Astrocyte of the spinal cord (primary cell): ENCODE measurements around the gene SKA1.
A peak's percentile ranks its signal among the peaks of the same experiment; 100 is the strongest.

Source experiments
- DNase-seq: peaks from one replicate; pipeline ENCODE4 v3.0.0; 2011; ENCODE audit warnings: low read depth, low spot score
- H3K4me3 ChIP-seq: 2 replicates; pipeline ENCODE4 v1.5.1; 2011; ENCODE audit warnings: low read depth, mild to moderate bottlenecking, low read length, moderate library complexity
- CTCF ChIP-seq: IDR thresholded peaks from 2 replicates; pipeline ENCODE4 v1.5.1; 2012; ENCODE audit warnings: low read depth, mild to moderate bottlenecking, low read length, inconsistent platforms
- in situ Hi-C: cut with HindIII; loops from 2 replicates; pipeline ENCODE4 v1.10.0; 2017; ENCODE audit warnings: low sequenced_read_pairs

The SKA1 gene

DNA sequence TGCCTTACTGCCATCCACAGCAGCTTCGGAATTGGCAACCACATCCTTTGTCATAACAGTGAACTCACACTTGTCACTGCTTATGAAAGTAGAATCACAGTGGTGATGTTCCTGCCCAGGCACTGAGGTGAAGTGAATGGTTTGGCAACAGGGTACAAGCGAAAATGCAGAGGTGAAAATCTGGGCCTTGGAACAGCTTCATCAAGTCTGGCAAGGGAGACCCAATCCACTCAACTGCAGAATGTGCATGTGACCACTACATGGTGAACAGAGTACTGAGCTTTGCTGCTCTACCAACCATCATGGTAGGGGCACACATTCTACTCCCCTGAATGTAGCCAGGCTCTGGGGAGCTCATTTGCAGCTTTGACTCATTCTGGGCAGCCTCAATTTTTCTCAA lies 15.0 kb upstream of the SKA1 start:
- no peak overlapping the region for H3K4me3 ChIP-seq
- in situ Hi-C loops, result no loop called here
- DNase-seq, result no peak
- no peak for TF ChIP-seq CTCF

DNA sequence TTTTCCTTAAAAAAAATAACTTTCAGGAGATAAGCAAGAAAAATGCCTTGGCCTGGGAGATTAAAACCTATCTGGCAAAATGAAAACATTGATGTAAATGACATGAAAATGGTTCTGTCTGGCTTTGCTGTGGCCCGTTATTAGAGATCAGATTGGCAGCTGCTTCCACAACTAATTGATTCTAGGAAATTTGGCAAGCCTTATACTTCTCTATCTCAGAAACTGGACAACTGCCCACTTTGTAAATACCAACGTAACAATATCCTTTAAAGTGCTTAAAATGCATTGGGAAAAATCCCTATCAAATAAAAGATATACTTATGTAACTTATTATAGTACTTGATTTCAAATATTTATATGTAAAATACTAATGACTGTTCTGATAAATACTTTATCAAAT lies 14.2 kb upstream of the SKA1 start:
- TF ChIP-seq CTCF, result no peak
- DNase-seq, result no peak
- H3K4me3 ChIP-seq, result no peak overlapping the region
- in situ Hi-C loops, result no loop called here

DNA sequence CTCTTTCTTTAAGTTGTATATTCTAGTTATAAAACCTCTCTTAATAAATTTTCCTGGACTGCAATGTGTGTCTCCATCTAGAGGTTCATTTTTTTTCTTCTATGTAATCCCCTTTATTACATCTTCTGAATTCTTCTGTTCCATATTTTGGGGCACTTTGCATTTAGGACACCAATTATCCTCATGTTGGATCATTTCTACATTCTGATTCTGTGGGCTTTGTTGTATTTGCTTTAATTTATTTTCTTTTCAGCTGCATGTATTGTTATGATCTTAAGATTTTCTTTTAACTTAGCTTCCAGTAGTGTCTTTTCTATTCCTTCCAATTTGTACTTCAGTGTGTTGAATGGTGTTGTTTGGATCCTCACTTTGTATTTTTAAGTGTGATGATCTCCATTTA lies 5.2 kb upstream of the SKA1 start:
- no peak overlapping the region for H3K4me3 ChIP-seq
- TF ChIP-seq CTCF, result no peak
- DNase-seq, result no peak
- in situ Hi-C loops, result no loop called here

DNA sequence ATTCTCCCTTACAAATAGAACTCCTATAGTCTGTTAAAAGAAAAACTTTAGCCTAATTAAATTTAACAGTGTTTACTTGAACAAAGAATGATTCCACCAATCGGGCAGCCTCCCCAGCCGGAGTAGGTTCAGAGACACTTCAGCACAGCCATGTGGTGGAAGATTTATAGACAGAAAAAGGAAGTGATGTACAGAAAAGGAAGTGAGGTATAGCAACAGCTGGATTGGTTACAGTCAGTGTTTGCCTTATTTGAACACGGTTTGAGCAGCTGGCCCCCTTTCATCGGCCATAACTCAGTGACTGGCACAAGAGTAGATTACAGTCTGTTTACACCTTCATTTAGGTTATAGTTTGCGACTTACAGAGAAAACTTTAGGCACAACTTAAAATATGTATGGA lies 2.1 kb upstream of the SKA1 start:
- in situ Hi-C loops, result no loop called here
- no peak for TF ChIP-seq CTCF
- no peak overlapping the region for H3K4me3 ChIP-seq
- DNase-seq, result no peak

DNA sequence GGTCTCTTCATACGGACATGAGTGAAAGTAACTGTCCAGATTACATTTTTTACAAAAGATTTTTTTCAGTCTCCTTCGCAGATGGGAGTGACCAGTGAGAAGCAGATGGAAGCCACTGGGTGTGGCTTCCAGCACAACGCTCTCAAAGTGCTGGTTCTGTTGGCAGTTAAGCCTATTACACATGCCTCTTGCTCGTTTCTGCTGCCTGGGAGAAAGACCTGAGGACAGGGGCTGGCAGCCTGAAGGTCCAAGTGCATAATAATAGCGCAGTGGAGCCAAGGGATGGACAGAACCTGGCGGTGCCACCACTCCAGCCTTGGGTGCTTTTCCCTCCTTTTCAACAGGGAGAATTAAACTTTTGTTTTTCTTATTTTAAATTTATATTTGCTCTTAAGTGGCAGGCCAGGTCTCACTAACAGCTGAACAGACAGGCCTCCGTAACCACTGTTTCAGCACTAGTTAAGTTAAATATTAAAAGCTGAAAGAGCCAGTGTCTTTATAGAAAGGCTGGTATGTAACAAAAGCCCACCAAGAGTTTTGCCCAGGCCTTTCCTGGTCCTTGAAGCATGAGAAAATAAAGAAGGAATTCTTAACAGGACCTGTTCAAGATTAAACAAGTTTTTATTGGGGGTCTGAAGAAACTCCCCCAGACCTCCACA lies 1.2 kb upstream of the SKA1 start:
- DNase-seq, result no peak
- no peak overlapping the region for H3K4me3 ChIP-seq
- in situ Hi-C loops, result no loop called here
- no peak for TF ChIP-seq CTCF

GRCh38 chr18:50374220-50374752 lies 560 bp upstream of the SKA1 start:
- no peak for DNase-seq
- in situ Hi-C loops, result no loop called here
- H3K4me3 ChIP-seq, result peak overlapping the region; percentile 80
- TF ChIP-seq CTCF, result no peak
